Stimulated activated CD4-positive, alpha-beta T cell treated with anti-CD3 and anti-CD28 coated beads, TNF-alpha, amount 100 ng/mL, for 4 hours (primary cell): ENCODE data around the gene CLUH.

ENCODE experiments used
- DNase-seq, 3 experiments: peaks; one replicate each; pipeline ENCODE4 v3.0.0-alpha.2; 2020; ENCODE audit warnings: low read depth in 3 of 3

The CLUH gene

GRCh38 chr17:2711608-2712299, at the start of gene CLUH:
Gene CLUH (minus strand): TSS chr17:2711764. CDS start chr17:2711661, 103 bp downstream.
- peak; percentile 96 to 97 (median 96) for DNase-seq

- no peak for DNase-seq
Observed at GRCh38 chr17:2758870-2759269, 47.3 kb upstream of the CLUH start.

GRCh38 chr17:2755891-2756724, 44.5 kb upstream of the CLUH start:
- no peak for DNase-seq

- no peak for DNase-seq
Observed at GRCh38 chr17:2751491-2751890, 39.9 kb upstream of the CLUH start.

GRCh38 chr17:2750721-2751120, 39.2 kb upstream of the CLUH start:
- no peak for DNase-seq

GRCh38 chr17:2749784-2750181, 38.2 kb upstream of the CLUH start:
- DNase-seq = peak; percentile 34 to 60 (median 46)

- no peak for DNase-seq
Observed at GRCh38 chr17:2749058-2749783, 37.7 kb upstream of the CLUH start, which contains the start of gene CCDC92B. Gene CCDC92B (minus strand): TSS chr17:2749652. CDS start chr17:2735145, 14,507 bp downstream.

GRCh38 chr17:2745317-2746037, 33.9 kb upstream of the CLUH start:
- DNase-seq = no peak

- no peak for DNase-seq
Observed at GRCh38 chr17:2737693-2738092, 26.1 kb upstream of the CLUH start.

- no peak for DNase-seq
Observed at GRCh38 chr17:2736956-2737355, 25.4 kb upstream of the CLUH start.

GRCh38 chr17:2735896-2736295, 24.3 kb upstream of the CLUH start:
- no peak for DNase-seq

- DNase-seq = no peak
Observed at GRCh38 chr17:2734939-2735338, 23.4 kb upstream of the CLUH start.

- no peak for DNase-seq
Observed at GRCh38 chr17:2731807-2732206, 20.2 kb upstream of the CLUH start.

- DNase-seq = no peak
Observed at GRCh38 chr17:2730764-2731353, 19.3 kb upstream of the CLUH start.

GRCh38 chr17:2724784-2725164, 13.2 kb upstream of the CLUH start:
- DNase-seq = peak in 1 of 3 experiments; percentile 40

- DNase-seq = no peak
Observed at GRCh38 chr17:2723997-2724783, 12.6 kb upstream of the CLUH start.

GRCh38 chr17:2723505-2723996, 12.0 kb upstream of the CLUH start:
- no peak for DNase-seq

GRCh38 chr17:2722611-2723010, 11.0 kb upstream of the CLUH start:
- no peak for DNase-seq

- no peak for DNase-seq
Observed at GRCh38 chr17:2721603-2722002, 10.0 kb upstream of the CLUH start.

- no peak for DNase-seq
Observed at GRCh38 chr17:2719861-2720260, 8.3 kb upstream of the CLUH start.
